ENCODE measurements around the gene PNPLA6. TPM values are rescaled to one million over a fixed set of nuclear protein-coding genes. Genes with fewer than 3 reads are reported as not detected.

The PNPLA6 gene
- total and polyA plus RNA-seq, 9 of the 15 experiments (the other 6 are each of a cell fraction or from before 2014, with no cell fraction given) = 0.07 to 30.2 (median 8.3) TPM

DNA sequence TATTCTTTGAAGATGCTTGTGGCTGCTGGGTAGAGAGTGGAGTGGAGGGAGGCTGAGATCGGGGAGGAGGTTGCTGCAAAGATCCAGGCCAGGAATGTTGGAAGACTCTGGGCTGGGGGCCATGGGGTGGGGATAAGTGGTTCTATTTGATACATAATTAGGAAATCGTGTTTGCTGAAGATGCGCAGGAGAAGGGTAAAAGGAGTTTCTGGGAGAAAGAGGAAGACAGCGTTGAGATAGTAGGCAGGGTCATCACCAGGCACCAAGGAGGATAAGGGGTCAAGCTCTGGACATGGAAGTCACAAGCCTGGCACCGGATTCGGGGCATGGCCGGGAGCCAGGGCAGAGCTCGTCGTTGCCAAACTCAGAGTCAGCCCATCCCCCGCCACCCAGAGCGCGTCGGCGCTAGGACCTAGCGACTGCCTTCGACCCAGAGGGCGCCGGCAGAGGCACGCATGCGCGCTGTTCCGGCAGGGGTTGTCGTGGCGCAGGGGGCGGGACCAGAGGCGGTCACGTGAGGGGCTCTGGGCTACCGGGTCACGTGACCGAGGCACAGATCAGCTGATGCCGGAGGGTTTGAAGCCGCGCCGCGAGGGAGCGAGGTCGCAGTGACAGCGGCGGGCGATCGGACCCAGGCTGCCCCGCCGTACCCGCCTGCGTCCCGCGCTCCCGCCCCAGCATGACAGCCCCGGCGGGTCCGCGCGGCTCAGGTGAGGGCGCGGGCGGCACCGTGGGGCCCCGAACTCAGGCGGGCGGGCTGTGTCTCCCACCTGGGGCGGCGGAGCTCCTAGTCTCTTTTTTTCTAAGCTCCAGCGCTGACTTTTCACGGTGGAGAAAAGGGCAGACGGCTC is 13.2 kb upstream of the PNPLA6 start, which contains the start of gene MCOLN1 (continued):
- TF ChIP-seq NFYB (IDR thresholded peaks at IDR 0.05; ENCODE audit: extremely low read depth, insufficient read length) (no peak), ZBTB1 (CRISPR knock-in tag; IDR thresholded peaks at IDR 0.05; ENCODE audit: borderline replicate concordance, low read depth) (no peak), FOS (IDR thresholded peaks at IDR 0.05; ENCODE audit: extremely low read depth, insufficient read length) (peak; percentile 88), MYC (IDR thresholded peaks at IDR 0.05; ENCODE audit: low read depth, low read length) (peak; percentile 67; the same call in 1 of the 2 replicates), MYC (CRISPR knock-in tag; IDR thresholded peaks at IDR 0.05; ENCODE audit: borderline replicate concordance, low read depth) (no peak), BCL6 (CRISPR knock-in tag; IDR thresholded peaks at IDR 0.05) (no peak), BRCA1 (IDR thresholded peaks at IDR 0.05) (no peak), BRCA1 (CRISPR knock-in tag; IDR thresholded peaks at IDR 0.05) (no peak), NCOR1 (IDR thresholded peaks at IDR 0.05) (peak; percentile 26; the same call in 1 of the 2 replicates), SMC3 (conservative IDR thresholded peaks at IDR 0.05; ENCODE audit: insufficient read depth, low read depth, low read length) (0 out of 2 replicates have a peak, but pooled peaks have one; percentile 11), ZNF780A (CRISPR knock-in tag; IDR thresholded peaks at IDR 0.05) (no peak), KDM5B (IDR thresholded peaks at IDR 0.05; ENCODE audit: insufficient replicate concordance, low read depth, low read length) (peak; percentile 69), TEAD4 (IDR thresholded peaks at IDR 0.05; ENCODE audit: low read length) (no peak), TEAD4 (CRISPR knock-in tag; IDR thresholded peaks at IDR 0.05; ENCODE audit: borderline replicate concordance) (no peak), SP2 (IDR thresholded peaks at IDR 0.05; ENCODE audit: extremely low read depth, low read depth, low read length, poor library complexity, severe bottlenecking) (peak; percentile 27), DNMT1 (IDR thresholded peaks at IDR 0.05) (0 out of 2 replicates have a peak, but pooled peaks have one; percentile 66), ZNF584 (CRISPR knock-in tag; IDR thresholded peaks at IDR 0.05; ENCODE audit: low read depth) (no peak), HMG20B (CRISPR knock-in tag; IDR thresholded peaks at IDR 0.05) (no peak), ILK (tag; IDR thresholded peaks at IDR 0.05; ENCODE audit: borderline replicate concordance, low read depth) (no peak), CREBBP (IDR thresholded peaks at IDR 0.05; ENCODE audit: low read depth, low read length) (no peak), ZNF764 (CRISPR knock-in tag; IDR thresholded peaks at IDR 0.05; ENCODE audit: low read depth) (no peak), RBFOX2 (IDR thresholded peaks at IDR 0.05; ENCODE audit: low read depth, low read length) (peak; percentile 80), RFX1 (IDR thresholded peaks at IDR 0.05) (no peak)
- TF ChIP-seq, protein P1, sequence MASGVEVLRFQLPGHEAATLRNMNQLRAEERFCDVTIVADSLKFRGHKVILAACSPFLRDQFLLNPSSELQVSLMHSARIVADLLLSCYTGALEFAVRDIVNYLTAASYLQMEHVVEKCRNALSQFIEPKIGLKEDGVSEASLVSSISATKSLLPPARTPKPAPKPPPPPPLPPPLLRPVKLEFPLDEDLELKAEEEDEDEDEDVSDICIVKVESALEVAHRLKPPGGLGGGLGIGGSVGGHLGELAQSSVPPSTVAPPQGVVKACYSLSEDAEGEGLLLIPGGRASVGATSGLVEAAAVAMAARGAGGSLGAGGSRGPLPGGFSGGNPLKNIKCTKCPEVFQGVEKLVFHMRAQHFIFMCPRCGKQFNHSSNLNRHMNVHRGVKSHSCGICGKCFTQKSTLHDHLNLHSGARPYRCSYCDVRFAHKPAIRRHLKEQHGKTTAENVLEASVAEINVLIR (CRISPR knock-in tag; IDR thresholded peaks at IDR 0.05) = peak; percentile 54
- TF ChIP-seq, protein P2, sequence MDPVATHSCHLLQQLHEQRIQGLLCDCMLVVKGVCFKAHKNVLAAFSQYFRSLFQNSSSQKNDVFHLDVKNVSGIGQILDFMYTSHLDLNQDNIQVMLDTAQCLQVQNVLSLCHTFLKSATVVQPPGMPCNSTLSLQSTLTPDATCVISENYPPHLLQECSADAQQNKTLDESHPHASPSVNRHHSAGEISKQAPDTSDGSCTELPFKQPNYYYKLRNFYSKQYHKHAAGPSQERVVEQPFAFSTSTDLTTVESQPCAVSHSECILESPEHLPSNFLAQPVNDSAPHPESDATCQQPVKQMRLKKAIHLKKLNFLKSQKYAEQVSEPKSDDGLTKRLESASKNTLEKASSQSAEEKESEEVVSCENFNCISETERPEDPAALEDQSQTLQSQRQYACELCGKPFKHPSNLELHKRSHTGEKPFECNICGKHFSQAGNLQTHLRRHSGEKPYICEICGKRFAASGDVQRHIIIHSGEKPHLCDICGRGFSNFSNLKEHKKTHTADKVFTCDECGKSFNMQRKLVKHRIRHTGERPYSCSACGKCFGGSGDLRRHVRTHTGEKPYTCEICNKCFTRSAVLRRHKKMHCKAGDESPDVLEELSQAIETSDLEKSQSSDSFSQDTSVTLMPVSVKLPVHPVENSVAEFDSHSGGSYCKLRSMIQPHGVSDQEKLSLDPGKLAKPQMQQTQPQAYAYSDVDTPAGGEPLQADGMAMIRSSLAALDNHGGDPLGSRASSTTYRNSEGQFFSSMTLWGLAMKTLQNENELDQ (CRISPR knock-in tag; IDR thresholded peaks at IDR 0.05; ENCODE audit: borderline replicate concordance) = no peak
- TF ChIP-seq, protein P3, sequence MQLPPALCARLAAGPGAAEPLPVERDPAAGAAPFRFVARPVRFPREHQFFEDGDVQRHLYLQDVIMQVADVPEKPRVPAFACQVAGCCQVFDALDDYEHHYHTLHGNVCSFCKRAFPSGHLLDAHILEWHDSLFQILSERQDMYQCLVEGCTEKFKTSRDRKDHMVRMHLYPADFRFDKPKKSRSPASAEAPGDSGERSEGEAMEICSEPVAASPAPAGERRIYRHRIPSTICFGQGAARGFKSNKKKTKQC (CRISPR knock-in tag; IDR thresholded peaks at IDR 0.05) = peak; percentile 82
